Natural killer cell (primary cell): ENCODE results near the gene MYH10. TPM values are rescaled to one million over a fixed set of nuclear protein-coding genes. Genes with fewer than 3 reads are reported as not detected.

Experiments
- ATAC-seq, 3 donors: fragments of 150-1000 bp in 2 of 3; fragments of 200-7000 bp in 1 of 3; cut with Tn5 transposase; 1 replicate in 1 of 3; 2 replicates in 2 of 3; pipeline ENCODE4 v1.10.0; 2021; ENCODE audit warnings: mild to moderate bottlenecking in 2 of 3, moderate library complexity in 2 of 3
- DNase-seq, 2 donors: peaks; one replicate each; pipeline versions ENCODE4 v3.0.0 to v3.0.0-alpha.2; 2013 to 2021; ENCODE audit warnings: mixed read lengths in 1 of 2
- H3K27ac ChIP-seq: one replicate; pipeline ENCODE4 v1.5.1; 2013; ENCODE audit warnings: mild to moderate bottlenecking, low read length
- H3K27me3 ChIP-seq: one replicate; pipeline ENCODE4 v1.6.1; 2013; ENCODE audit warnings: low read length; ENCODE audit not compliant: control insufficient read depth, insufficient read depth
- H3K36me3 ChIP-seq: one replicate; pipeline ENCODE4 v1.6.1; 2013; ENCODE audit warnings: low read length; ENCODE audit not compliant: control insufficient read depth, insufficient read depth
- H3K4me1 ChIP-seq: one replicate; pipeline ENCODE4 v1.6.1; 2013; ENCODE audit warnings: low read length; ENCODE audit not compliant: control insufficient read depth, insufficient read depth
- H3K4me3 ChIP-seq: one replicate; pipeline ENCODE4 v1.5.1; 2013; ENCODE audit warnings: low read length
- H3K9me3 ChIP-seq: one replicate; pipeline ENCODE4 v1.6.1; 2013; ENCODE audit warnings: low read length; ENCODE audit not compliant: control insufficient read depth, insufficient read depth
- H3K27ac Mint-ChIP-seq, 2 donors: one replicate each; pipeline ENCODE4 v1.8.0; 2022; ENCODE audit warnings: mild to moderate bottlenecking in 2 of 2, mixed read lengths in 2 of 2, moderate library complexity in 1 of 2
- H3K27me3 Mint-ChIP-seq, 2 donors: one replicate each; pipeline ENCODE4 v1.8.0; 2022; ENCODE audit warnings: low read depth in 2 of 2, mixed read lengths in 2 of 2
- H3K36me3 Mint-ChIP-seq: one replicate; pipeline ENCODE4 v1.8.0; 2022; ENCODE audit warnings: mixed read lengths
- H3K4me1 Mint-ChIP-seq, 2 donors: one replicate each; pipeline ENCODE4 v1.8.0; 2022; ENCODE audit warnings: mixed read lengths in 2 of 2
- H3K4me3 Mint-ChIP-seq: one replicate; pipeline ENCODE4 v1.8.0; 2022; ENCODE audit warnings: mild to moderate bottlenecking, moderate library complexity, mixed read lengths
- H3K9me3 Mint-ChIP-seq, 2 donors: one replicate each; pipeline ENCODE4 v1.8.0; 2022; ENCODE audit warnings: mixed read lengths in 2 of 2
- WGBS: methylation state at CpG from one replicate; pipeline ENCODE4 v1.1.7; 2013; ENCODE audit warnings: missing lambda C conversion rate; ENCODE audit not compliant: insufficient coverage; 5-methylcytosine and 5-hydroxymethylcytosine counted together
- intact Hi-C: fragments of 100-400 bp; cut with micrococcal nuclease; formaldehyde crosslinking; loops from one replicate; pipeline ENCODE4 v1.14.2; 2022
- total RNA-seq, 4 donors: library from RNA; stranded (reverse); fragments of 120-200 nt in 1 of 4; gene quantifications; one replicate each; pipeline versions ENCODE4 v1.2.3 to v1.2.4, GENCODE V29; 2013 to 2022
- TF ChIP-seq, protein P1 (sequence below): fragments of 200-600 bp; IDR thresholded peaks from one replicate; pipeline ENCODE4 v1.8.0; 2022; ENCODE audit warnings: antibody characterized with exemption

MYH10 gene
- total RNA-seq, 3 donors from 2014 or later (not counting 1 experiment from before 2014, with no cell fraction given): 0.28 to 1.5 (median 1.0) TPM

DNA sequence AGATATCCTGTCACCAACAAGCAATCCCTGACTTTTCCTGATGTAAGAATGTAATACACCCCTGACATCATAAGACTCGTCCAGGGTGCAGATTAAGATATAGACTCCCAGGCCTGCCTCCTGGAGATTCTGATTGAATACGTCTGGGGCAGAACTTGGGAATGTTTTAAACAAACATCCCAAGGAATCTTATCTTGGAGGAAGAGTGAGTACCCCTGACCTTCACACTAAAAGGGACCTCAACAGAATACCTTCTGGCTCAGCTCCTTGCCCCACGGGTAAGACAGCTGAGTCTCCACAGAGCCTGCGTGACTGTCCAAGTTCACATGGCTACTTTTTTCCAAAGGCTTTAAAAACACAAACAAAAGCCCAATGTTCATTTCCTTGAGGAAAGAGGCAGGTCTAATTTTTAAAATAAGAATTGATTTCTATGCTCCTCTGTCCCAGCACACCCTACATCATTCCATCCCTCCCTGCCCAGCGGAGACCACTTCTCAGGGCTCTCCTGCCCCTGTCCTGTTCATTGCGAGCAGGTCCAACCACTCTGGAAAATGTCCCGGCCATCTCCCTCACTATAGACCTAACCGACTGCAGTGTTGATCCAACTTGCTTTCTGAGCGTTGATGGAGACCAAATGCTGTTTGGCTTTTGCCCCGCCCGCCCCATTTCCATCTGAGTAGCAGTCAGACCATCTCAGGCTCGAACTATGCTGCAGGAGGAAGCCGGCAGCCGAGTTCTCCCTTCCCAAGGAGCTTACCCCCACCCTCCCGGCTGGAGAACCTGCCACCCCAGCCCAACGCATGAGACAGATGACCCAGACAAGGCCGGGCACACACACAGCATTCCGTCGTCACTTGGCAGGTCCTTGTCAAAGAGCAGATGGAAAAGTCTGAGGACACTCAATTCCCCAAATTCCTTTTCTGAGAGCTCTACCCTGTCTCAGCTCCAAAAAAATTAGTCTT is 44.1 kb upstream of the MYH10 start:
- Mint-ChIP-seq H3K36me3 (no peaks in the 10 kb centered on the region), H3K4me3 (no peak overlapping the region), H3K4me1 (no peaks in the 10 kb centered on the region), H3K9me3 (no peaks in the 10 kb centered on the region), H3K27me3 (peaks cover 9 to 15% of the 10 kb centered on the region in 2 donors), H3K27ac (no peak overlapping the region)
- H3K4me3 ChIP-seq: no peak overlapping the region
- 83% methylated on average over 18 of the region's 19 CpGs for WGBS
- TF ChIP-seq, protein P1, sequence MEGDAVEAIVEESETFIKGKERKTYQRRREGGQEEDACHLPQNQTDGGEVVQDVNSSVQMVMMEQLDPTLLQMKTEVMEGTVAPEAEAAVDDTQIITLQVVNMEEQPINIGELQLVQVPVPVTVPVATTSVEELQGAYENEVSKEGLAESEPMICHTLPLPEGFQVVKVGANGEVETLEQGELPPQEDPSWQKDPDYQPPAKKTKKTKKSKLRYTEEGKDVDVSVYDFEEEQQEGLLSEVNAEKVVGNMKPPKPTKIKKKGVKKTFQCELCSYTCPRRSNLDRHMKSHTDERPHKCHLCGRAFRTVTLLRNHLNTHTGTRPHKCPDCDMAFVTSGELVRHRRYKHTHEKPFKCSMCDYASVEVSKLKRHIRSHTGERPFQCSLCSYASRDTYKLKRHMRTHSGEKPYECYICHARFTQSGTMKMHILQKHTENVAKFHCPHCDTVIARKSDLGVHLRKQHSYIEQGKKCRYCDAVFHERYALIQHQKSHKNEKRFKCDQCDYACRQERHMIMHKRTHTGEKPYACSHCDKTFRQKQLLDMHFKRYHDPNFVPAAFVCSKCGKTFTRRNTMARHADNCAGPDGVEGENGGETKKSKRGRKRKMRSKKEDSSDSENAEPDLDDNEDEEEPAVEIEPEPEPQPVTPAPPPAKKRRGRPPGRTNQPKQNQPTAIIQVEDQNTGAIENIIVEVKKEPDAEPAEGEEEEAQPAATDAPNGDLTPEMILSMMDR: no peak
- H3K27me3 ChIP-seq: no peaks in the 10 kb centered on the region
- intact Hi-C loops: no loop called here
- H3K36me3 ChIP-seq: no peaks in the 10 kb centered on the region
- ATAC-seq (no peak), DNase-seq (no peak)
- H3K27ac ChIP-seq: no peak overlapping the region
- no peaks in the 10 kb centered on the region for H3K9me3 ChIP-seq
- no peaks in the 10 kb centered on the region for H3K4me1 ChIP-seq

DNA sequence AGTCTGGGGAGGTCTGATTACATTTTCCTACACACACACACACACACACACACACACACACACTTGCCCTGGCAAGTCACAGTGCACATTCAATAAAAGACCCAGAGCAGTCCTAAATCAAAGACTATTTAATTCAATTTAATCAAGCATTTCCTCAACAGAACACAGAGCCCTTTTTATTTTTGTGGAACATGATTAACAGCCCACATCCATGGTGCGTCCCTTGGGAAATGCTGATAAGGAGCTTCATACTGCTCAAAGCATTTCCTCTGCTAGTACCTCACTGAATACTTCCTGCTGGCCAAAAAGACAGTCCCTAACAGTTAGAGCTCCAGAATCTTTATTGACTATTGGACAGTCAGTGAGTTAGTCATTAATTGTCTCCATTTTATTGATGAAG is 43.1 kb upstream of the MYH10 start:
- intact Hi-C loops: no loop called here
- H3K4me3 ChIP-seq: no peak overlapping the region
- H3K36me3 ChIP-seq: no peaks in the 10 kb centered on the region
- no peaks in the 10 kb centered on the region for H3K36me3 Mint-ChIP-seq
- H3K4me3 Mint-ChIP-seq: no peak overlapping the region
- no peak overlapping the region for H3K27ac Mint-ChIP-seq
- H3K9me3 ChIP-seq: no peaks in the 10 kb centered on the region
- H3K4me1 ChIP-seq: no peaks in the 10 kb centered on the region
- ATAC-seq: no peak
- H3K4me1 Mint-ChIP-seq: no peaks in the 10 kb centered on the region
- DNase-seq: no peak
- no peak overlapping the region for H3K27ac ChIP-seq
- no peaks in the 10 kb centered on the region for H3K27me3 ChIP-seq
- TF ChIP-seq, protein P1: no peak
- H3K27me3 Mint-ChIP-seq: peaks cover 1 to 10% of the 10 kb centered on the region in 2 donors
- H3K9me3 Mint-ChIP-seq: no peaks in the 10 kb centered on the region
- WGBS: 74% methylated on average over 1 of the region's 1 CpG

DNA sequence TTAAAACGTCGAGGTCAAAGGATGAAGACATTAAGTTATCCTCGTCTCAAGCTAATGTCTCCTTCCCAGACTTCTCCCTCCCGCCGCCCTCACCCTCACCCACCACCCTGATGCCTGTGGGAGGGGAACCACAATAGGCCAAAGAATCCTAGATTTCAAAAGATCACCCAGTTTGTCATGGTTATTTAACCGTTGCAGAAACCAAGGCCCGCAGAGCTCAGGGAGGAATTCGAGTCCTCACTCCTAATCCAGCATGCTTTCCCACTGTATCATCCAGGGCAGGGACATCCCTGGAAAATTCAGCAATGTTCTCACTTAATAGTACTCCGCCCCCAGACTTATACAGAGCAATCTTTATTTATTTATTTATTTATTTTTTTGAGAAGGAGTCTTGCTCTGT is 41.8 kb upstream of the MYH10 start:
- TF ChIP-seq, protein P1: no peak
- no peaks in the 10 kb centered on the region for H3K36me3 Mint-ChIP-seq
- no peak overlapping the region for H3K4me3 Mint-ChIP-seq
- Histone ChIP-seq H3K27me3 (no peaks in the 10 kb centered on the region), H3K4me1 (no peaks in the 10 kb centered on the region), H3K9me3 (no peaks in the 10 kb centered on the region), H3K4me3 (no peak overlapping the region), H3K36me3 (no peaks in the 10 kb centered on the region), H3K27ac (no peak overlapping the region)
- H3K4me1 Mint-ChIP-seq: no peaks in the 10 kb centered on the region
- ATAC-seq (no peak), DNase-seq (no peak)
- H3K9me3 Mint-ChIP-seq: no peaks in the 10 kb centered on the region
- intact Hi-C loops: no loop called here
- no peak overlapping the region for H3K27ac Mint-ChIP-seq
- WGBS: 92% methylated on average over 8 of the region's 9 CpGs
- H3K27me3 Mint-ChIP-seq: peaks cover 0 to 8% of the 10 kb centered on the region in 2 donors
